HG03039 (cell line): ENCODE measurements around the gene NAB2.
A peak's percentile ranks its signal among the peaks of the same experiment; 100 is the strongest.
"Not testable (repeated sequence)": the region's sequence is repeated elsewhere in the genome, so short reads cannot be mapped to it uniquely, and the experiment has no call there.

Experiments used
- ATAC-seq: cut with Tn5 transposase; IDR thresholded peaks from one replicate; pipeline ENCODE4 v1.9.1; 2021; ENCODE audit warnings: mild to moderate bottlenecking, moderate library complexity; ENCODE audit not compliant: unreplicated experiment

The NAB2 gene, protein sequence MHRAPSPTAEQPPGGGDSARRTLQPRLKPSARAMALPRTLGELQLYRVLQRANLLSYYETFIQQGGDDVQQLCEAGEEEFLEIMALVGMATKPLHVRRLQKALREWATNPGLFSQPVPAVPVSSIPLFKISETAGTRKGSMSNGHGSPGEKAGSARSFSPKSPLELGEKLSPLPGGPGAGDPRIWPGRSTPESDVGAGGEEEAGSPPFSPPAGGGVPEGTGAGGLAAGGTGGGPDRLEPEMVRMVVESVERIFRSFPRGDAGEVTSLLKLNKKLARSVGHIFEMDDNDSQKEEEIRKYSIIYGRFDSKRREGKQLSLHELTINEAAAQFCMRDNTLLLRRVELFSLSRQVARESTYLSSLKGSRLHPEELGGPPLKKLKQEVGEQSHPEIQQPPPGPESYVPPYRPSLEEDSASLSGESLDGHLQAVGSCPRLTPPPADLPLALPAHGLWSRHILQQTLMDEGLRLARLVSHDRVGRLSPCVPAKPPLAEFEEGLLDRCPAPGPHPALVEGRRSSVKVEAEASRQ

DNA sequence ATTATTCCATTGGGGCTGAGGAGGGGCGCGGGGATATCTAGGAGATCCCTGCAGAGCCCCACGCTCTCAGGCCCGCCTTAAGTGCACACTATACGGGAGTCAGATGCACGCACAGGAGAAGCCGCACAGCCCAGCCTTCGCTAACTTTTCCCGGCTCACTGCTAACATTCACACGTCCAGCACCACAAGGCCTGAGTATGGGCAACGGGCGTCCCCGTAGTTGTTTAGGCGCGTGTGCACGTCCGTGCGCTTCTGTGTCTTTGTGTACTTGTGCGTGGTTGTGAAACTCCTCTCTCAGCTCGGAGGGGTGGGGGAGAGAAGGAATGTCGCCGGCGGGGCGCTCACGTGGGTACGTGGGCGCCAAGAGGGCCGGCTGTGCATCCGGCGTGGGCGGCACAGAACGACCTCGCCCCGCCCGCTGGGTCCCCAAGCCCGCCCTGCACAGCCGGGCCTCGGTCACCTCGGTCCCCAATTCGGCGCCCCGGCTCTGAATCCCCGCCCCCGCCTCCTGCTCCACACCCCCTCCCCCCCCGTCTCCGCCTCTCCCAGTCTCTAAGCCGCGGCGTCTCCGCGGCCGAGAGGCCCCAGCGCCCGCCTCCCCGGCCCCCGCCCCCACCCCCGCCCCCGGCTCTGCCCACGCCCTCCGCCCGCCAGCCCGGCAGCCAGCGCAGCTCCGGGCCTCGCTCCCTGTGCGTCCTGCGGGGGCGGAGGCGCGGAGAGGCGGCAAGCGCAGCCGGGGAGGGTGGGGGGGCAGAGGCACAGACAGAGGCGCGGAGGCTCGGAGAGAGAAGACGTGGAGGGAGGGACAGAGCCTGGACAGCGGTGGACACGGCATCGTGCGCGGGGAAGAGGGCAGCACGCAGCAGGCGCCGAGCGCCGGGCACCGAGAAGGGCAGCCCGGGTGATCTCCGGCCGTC lies at the start of gene NAB2:
NAB2 (plus strand) TSS at position 761 of the 917 bp plus-strand sequence. CDS start 158 bp downstream, outside the sequence.
- ATAC-seq: peak; percentile 48

DNA sequence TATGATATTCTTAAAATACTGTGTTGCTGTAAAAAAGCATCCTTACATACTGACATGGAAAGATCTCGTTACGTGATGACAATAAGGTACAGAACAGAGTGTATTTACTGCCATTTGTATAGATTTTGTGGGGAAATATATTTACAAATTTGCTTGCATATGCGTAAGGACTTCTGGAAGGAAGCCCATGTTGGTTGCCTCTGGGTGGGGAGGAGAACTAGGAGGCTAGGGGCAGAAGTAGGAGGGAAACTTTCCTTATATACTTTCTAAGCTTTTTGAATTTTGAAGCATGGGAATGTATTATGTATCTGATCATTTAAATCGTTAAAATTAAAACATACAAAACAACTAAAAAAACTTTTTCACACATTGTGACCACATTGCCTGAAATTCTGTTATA lies 48.7 kb upstream of the NAB2 start:
- ATAC-seq: no peak

DNA sequence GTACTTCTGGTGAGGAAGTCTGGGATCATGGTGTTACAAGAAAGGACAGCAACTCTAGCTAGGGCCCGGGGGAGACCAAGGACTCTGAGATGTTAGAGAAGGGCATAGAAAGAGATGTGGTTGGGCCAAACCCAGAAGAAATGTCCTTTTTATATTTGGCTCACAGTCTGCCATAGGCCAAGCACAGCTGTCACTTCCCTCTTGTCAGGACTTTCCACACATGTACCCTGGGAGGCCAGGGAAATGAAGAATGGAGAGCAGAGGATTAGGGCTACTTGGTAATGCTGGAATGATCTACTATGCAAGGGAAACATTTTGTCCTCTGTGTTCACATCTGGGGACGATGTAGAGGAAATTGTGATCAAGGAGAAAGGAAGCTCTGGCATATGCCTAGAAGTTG lies 48.2 kb upstream of the NAB2 start:
- no peak for ATAC-seq

DNA sequence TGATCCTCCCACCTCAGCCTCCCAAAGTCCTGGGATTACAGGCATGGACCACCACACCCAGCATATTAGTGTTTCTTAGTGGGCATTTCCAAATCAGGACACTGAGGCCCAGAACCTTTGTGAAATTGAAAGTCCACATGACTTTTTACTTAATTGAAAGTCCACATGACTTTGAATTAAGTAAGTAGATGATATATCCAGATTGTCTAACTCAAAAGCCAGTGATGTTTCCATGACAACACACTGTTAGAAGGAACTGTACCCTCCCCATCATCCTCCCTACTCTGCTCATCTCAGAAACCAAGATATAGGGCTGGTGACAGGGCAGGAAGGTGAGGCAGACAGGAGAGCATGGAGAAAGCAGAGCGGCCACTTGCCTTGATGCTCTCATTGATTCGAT lies 46.2 kb upstream of the NAB2 start:
- no peak for ATAC-seq

DNA sequence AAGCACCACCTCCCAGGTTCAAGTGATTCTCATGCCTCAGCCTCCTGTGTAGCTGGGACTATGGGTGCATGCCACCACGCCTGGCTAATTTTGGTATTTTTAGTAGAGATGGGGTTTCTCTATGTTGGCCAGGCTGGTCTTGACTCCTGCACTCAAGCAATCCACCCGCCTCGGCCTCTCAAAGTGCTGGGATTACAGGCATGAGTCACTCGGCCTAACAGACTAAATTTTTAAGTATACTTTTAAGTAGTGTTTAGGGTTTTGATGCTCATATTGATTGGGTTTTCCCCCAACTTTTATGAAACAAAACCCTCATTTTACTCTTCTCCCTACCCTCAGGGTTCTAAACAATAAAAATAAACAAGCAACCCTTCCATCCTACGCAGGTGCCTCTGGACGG lies 44.4 kb upstream of the NAB2 start:
- no peak for ATAC-seq

DNA sequence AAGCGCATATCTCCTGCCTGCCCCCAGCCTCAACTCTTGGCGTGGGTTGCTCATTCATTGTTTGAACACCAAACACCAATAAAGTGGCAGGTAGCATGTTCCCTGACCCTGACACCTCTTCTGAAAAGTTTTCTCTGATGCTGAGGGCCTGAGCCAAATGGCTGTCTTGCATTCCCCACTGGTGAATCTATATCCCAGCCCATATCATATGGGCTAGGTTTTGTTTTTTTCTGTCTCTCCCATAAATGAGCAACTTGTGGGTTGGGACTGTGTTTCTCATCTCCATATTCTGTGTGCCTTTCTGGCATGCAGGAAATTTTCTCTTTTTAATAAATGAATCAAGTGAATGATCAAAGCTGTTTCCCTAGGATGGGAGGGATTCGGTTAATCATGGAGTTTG lies 44.0 kb upstream of the NAB2 start:
- no peak for ATAC-seq

DNA sequence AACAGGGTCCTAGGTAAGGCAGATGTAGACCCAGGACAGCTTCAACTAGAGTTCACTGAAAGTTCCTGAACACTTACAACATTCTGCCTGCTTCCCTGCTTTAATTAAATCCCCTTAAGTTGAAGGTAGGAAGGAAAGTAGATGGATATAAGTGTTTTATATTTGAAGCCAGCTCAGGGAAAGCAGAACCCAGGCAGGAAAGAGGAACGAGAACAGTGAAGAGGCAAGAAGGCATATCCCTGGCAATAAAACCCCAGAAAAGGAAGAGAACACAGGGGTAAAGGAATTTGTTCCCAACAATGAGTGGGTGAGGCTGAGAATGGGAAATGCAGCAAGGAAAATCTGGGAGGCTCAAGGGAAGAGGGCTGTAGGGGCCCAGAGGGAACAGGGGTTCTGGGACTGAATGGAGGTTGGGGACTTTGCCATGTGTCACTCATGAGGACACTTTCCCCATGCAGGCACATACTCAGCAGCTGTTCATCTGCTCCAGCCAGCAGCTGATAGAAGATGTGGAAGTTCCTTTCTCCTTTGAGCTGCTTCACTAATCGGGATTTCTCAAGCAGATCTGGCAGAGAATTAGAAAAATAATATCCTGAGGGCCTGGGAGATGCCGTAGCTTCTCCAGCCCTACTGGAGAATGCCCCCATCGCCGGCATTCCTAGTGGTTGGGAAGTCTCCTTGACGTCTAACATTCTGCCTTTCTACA lies 42.7 kb upstream of the NAB2 start:
- no peak for ATAC-seq

DNA sequence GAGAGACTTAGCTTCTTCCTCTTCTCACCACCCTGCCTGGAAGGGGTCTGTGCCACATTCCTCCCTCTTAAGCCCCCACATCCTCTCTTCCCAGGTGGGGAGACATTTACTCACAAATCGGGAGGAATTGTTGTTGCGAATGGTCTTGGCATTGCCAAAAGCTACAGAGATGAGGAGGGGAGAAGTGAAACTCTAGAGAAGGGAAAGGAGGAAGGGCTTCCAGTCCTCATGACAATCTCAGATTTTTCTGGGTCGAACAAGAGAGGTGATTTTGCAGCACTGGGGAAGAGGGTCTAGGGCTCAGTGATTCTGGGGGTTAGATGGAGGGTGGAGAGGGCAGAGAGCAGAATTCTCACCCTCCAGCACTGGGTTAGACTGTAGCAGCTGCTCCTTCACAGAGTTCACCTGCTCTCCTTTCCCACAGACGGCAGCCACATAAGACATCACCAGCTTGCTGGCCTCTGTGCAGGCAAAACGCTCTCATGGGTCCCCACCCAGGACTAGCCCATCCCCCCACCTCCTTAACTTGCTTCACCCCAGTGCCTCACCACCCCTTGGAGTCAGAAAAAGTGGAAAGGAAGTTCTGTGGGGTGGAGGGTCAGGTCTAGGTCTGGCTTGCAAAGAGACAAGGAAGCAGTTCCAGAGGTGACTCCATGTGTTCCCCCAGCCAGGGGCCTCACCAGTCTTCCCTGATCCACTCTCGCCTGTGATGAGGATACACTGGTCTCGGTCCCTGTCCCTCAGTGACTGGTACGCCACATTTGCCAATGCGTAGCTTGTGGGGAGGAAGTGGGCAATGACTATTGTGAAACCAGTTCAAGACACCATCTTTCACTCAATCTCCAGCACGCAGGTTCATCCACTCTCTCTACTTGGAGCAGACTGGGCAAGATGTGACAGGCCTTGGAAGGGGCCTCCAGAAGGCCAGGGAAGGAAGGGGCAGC lies 41.7 kb upstream of the NAB2 start:
- ATAC-seq: no peak

DNA sequence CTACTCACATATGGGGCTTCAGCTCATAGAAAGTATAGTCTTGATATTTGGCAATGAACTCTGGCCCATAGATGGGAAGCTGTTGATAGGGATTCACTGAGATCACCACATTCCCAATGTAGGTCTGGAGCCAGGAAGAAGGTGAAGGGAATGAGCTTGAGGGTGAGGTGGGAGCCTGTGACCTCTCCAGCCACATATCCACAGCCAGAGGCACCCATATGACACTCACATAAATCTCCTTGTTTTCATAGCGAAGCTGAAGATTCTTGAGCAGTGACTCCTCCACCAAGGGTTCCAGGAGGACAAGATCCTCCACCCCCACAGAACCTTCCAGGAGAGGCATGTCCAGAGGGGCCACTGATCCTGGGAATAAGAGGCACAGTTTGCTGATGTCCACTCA lies 40.9 kb upstream of the NAB2 start:
- ATAC-seq: no peak

DNA sequence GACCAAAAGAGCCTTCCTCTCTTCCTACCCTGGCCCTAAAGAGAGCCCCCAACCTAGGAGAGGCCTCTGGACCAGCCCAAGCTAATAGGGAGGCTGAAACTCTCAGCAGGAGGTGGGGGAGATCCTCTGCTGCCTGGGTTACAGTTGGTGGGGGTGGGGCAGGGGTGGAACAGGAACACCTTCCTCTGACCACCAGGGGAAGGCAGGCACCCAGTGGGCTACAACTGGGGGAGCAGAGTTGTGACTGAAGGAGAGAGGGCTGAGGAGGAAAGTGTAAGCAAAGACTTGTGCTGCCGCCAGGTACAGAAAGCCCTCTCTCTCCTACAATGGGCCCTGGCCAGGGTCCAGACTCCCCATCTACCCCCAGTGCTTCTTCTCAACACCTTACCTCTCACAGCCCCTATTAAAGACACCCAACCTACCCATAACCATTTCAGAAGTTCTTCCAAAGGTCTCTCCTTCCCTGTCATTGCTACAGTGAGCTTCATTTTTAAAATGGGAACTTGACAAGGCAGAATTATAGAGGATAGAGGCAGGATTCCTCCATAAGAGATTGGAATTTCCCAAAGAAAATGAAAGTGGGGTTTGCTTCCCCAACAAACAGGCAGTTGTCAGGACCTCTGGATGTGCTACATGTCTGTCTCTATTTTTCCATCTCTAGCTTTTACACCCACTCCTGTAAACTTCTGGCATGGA lies 40.3 kb upstream of the NAB2 start:
- ATAC-seq: no peak

DNA sequence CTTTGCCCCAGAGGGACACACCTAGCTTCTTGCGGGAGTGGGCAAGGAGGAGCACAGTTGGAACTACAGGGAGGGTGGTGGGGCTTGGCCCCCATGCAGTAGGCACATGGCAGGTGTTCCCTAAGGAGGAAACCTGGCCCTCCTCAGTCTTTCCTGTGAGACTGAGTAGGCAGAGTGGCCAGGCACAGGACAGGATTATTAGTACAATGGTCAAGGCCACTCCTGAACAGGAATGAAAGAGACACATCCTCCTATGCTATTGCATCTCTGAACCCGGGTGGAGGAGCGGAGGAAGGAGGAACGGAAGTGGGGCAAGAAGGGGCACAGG lies 39.8 kb upstream of the NAB2 start:
- ATAC-seq: no peak

DNA sequence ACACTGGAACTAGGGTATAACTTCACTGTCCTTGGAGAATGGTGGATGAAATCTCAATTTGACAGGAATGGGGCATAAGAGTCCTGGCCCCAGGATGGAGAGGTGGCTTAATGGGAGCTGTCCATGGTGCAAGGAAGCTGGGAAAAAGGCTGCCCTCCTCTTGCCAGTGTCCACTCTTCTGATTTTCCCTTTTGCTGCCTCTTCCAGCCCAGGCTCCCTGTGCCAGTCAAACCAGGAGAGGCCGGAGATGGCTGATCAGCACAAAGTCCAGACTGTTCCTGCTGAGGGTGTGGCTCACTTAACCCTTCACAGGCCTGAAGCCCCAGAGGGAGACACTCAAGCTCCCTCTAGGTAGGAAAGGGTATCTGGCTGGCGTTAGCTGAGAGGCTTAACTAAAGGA lies 39.0 kb upstream of the NAB2 start, which contains the start of gene MYO1A:
MYO1A (minus strand) TSS at position 240 of the 400 bp plus-strand sequence. CDS start 1,806 bp downstream, outside the sequence.
- no peak for ATAC-seq

DNA sequence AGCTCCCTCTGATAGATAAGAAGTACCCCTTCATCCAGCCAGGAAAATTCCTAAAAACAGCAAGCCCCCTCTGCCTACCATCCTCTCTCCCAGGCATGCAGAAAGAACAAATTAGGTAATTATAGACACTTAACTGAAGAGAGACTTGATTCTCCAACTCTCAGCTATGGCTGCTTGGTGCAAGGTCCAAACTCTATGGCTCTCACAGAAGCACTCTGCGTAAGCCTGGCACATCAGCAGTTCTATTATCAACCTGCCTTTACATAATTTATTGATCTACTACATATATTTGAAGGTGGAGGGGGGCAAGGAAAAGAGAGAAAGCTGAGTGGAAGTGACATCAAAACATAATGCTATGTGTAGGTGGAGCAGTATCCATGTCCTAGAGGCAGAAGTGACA lies 37.9 kb upstream of the NAB2 start:
- ATAC-seq: no peak

DNA sequence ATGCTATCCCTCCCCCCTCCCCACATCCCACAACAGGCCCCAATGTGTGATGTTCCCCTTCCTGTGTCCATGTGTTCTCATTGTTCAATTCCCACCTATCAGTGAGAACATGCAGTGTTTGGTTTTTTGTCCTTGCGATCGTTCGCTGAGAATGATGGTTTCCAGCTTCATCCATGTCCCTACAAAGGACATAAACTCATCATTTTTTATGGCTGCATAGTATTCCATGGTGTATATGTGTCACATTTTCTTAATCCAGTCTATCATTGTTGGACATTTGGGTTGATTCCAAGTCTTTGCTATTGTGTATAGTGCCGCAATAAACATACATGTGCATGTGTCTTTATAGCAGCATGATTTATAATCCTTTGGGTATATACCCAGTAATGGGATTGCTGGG lies 35.8 kb upstream of the NAB2 start:
- ATAC-seq: not testable (repeated sequence)

DNA sequence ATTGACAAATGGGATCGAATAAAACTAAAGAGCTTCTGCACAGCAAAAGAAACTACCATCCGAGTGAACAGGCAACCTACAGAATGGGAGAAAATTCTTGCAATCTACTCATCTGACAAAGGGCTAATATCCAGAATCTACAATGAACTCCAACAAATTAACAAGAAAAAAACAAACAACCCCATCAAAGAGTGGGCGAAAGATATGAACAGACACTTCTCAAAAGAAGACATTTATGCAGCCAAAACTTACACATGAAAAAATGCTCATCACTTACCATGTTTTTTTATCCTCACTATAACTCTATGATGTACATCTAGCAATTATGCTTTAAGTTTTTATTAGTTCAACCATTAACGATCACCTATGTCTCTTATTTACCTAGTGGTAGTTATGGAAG lies 35.0 kb upstream of the NAB2 start:
- not testable (repeated sequence) for ATAC-seq

DNA sequence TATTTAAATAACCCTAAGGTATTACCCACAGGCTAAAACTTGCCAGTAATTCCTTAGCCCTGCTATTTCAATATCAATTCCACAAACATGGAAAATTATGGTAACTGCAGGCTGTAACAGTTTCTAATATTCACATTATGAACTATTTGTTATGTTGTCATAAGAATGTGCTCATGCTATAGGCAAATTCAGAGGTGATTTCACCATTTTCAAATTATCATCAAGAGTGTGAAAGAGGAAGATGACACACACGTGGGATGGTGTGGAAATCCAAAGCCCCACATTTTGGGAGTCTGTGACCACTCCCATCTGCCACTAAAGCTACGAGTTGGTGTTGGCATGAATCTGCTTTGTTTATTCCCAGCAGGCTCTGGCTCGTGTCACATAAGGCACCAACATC lies 33.1 kb upstream of the NAB2 start:
- no peak for ATAC-seq

DNA sequence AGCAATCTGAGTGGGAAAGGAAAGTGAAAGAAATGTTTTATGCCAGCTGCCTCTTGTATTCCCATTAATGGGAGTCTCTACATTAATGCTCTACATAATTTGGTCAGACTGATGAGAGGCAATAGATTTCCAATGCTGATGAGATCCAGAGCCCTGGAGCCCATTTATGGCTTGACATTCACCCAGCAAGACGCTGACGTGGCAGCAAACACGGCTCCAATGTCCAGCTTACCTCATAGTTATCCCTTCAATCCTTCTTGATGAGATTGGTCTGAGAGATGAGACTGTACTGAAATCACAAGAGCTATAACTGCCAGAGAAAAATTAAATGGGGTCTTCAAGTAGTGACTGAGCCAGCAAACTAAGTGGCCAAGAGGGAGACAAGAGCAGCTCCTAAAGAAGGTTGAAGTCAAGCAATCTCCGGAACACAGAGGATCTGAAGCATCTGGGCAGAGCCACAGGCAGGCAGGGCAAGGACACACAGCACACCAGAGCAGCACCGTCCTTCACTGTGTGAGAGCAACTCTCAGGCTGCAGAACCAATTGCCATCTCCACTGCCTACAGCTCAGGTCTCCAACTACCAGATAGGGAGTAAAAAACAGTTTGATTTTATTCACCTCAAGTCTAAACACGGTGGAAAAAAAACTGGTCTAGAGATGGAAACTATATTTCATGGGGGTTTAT lies 31.7 kb upstream of the NAB2 start:
- ATAC-seq: no peak

DNA sequence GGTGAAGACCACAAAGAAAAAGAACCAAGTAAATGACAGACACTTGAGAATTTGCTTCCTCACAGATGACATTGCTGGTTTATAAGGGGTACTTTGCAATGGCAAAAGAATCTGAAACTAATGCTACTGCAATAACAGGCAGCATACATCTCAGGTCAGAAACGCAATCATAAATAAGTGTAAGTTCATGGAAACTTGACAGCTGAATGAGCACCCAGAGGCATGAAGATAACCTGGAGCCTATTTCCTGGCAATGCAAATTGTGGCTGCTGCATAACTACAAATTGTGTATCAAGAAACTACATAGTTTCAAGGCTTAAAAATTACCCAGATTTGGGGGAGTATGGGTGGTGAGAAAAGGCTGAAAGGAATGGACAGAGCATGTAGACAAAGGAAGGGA lies 30.5 kb upstream of the NAB2 start:
- no peak for ATAC-seq
